Measurements from ENCODE around the gene TMPRSS3.
"Not testable (repeated sequence)": the region's sequence is repeated elsewhere in the genome, so short reads cannot be mapped to it uniquely, and the experiment has no call there.

The TMPRSS3 gene

GRCh38 chr21:42427809-42428419 lies 32.1 kb upstream of the TMPRSS3 start:
- DNase-seq (ENCODE audit: low read depth): no peak

DNA sequence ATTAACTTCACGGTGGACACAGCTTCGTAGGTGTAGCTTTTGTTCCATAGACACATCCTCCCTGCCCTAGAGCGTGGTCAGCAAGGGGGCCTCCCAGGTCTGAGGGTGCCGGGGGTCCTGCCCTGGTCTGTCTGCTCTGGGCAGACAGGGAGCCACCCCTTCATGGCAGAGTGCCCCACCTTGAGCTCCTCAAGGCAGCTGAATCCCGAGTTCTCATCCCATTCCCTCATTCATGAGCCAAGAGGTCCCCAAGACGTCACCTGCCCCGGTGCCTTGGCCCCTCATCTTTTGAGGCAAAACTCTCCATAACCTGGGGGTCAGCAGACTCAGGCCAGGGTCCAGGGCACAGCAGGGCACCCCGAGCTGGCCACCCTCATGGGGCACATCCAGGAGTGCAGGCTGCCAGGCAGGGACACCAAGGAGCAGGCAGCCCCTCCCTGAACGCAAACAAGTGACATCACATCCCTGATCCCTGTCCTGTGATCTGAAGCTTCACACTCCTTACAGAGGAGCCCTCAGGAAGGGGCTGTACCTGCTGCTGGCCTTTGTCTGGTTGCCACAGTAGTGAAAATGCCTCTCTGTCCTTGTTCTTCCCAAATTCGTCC lies 31.1 kb upstream of the TMPRSS3 start:
- DNase-seq (ENCODE audit: low read depth): no peak

- DNase-seq (ENCODE audit: low read depth): no peak
Measured at GRCh38 chr21:42426424-42426823, 30.6 kb upstream of the TMPRSS3 start.

DNA sequence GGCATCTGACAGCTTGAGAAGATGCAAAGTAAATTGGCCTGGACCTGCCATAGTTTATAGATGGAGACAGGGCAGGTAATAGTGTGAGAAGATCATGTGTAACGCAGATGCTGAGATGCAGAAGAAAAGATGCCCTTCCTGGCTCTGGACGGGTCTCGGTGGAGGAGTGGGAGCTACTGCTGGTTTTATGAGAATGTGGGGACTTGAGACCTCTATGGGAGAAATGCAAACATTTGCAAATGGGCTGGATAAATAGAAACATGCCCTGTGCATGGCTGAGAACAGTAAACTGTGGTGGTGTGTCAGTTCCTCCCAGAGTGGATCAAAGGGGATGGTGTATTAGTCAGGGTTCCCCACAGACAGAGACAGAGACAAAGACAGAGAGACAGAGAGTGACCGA lies 29.7 kb upstream of the TMPRSS3 start:
- DNase-seq (ENCODE audit: low read depth): no peak

DNA sequence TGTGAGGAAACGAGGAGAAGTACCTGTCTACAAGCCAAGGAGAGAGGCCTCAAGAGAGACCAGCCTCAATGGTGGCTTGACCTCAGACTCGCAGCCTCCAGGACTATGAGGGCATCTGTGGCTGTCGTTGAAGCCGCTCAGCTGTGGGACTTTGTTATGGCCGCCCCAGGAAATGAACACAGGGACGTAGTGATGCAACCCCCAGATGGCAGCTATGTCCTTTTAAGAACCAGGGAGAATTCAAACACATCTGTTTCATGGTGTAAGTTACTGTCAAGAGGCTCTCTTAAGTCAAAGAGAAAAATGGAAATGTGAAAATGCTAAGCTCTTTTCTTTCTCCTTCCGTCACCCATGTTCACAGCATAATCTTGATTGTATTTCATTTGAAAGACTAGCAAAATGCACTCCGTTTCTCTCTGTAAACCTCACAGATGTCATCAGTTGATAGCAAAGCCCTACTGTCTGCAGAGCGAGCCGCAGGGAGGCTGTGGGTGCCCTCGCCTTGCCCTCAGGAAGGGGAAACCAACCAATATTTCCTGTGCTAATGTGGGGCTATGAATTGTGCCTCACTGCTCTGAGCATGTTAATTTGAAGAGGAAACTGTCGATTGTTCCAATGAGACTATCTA lies 29.2 kb upstream of the TMPRSS3 start:
- DNase-seq (ENCODE audit: low read depth): no peak

GRCh38 chr21:42423685-42424084 lies 27.8 kb upstream of the TMPRSS3 start:
- DNase-seq (ENCODE audit: low read depth): no peak

GRCh38 chr21:42423197-42423675 lies 27.4 kb upstream of the TMPRSS3 start:
- DNase-seq (ENCODE audit: low read depth): no peak

DNA sequence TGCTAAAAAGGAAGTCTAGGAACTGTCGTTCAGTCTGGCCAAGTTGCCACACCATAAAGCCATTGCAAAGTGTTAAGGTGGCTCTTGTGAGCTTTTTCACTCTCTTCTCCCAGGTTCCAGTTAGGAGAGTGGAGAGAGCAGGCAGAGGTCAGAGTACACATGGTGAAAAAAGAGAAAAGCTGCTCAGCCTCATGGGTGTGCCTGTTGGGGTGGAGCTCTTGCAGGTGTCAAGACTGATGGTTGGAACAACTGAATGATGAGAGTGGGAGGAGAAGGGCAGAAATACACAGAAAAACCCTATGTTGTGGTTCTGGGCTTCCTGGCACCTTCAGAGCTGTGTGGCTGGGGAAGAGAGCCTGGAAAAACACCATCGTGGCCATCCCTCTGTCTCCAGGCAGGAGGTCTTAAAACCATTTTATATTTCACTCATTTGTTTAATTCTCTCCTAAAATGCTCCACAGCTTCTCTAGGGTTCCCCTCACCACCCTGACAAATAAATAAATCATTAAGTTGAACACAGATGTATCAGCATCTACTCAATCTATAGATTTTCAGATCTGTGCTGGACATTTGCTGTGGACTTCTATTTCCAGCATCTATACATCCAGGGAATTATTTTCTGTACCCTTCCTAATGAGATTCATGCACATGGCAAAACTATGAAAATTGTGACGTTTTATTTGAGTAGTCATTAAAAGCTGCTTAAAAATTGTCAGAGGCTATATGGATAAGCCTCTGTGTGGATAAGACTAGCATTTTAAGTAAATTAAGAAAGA lies 25.4 kb upstream of the TMPRSS3 start:
- no peak for DNase-seq (ENCODE audit: low read depth)

- DNase-seq (ENCODE audit: low read depth): no peak
Measured at GRCh38 chr21:42419845-42420244, 24.0 kb upstream of the TMPRSS3 start.

GRCh38 chr21:42418886-42419285 lies 23.0 kb upstream of the TMPRSS3 start:
- no peak for DNase-seq (ENCODE audit: low read depth)

DNA sequence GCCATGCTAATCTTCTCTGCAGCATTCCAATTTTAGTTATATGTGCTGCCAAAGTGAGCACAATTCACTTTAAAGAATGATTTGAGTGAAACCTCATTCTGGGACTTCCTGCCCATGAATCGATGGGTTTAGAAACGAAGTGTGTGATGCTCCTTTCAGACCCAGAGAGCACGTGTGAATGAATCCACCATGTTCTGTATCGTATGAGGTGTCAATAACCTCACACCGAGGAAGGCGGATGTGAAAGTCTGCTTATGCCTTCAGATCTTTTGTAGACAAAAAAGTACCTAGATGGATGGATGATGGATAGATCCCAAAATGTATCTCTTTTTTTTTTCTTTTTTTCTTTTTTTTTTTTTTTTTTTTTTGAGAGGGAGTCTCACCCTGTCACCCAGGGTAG lies 21.7 kb upstream of the TMPRSS3 start:
- DNase-seq (ENCODE audit: low read depth): no peak

DNA sequence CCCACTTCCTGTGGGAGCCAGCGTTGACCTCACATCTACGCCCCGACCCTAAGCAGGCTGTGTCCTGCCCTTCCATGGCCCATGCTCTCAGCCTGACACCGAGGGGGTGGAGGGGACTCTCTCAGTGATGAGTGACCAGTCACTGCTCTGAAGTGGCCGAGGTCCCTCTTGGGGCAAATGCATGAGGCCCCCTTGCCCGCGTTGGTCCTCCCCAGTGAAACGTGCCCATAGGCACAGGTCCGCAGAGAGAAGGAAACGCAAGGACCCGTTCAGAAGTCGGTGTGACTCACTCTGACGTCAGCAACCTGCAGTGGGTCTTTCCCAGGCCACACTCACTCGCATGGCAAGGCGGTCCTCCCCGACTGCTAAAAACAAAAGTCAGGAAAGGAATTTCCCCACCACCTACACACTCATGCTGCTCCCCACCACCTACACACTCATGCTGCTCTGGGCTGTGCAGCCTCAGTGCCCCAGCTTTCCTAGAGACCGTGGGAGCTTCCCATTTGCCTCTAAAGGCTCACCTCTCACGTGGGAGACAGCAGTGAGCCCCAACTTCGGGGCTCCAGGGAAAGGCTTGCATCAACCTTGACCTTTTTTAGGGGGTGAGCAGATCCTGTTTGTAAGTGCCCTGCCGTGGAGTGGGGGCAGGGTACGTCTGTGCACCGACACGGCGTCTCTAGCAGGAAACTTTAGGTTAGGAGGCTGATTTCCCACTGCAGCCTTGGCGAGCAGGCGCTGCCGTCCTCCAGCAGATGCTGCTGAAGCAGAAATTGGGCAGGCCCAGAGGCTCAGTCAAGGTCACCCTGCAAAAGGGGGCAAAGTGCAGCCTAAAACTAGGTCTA lies 19.3 kb upstream of the TMPRSS3 start:
- DNase-seq (ENCODE audit: low read depth): peak; percentile 59

GRCh38 chr21:42414553-42414927 lies 18.7 kb upstream of the TMPRSS3 start:
- no peak for DNase-seq (ENCODE audit: low read depth)

GRCh38 chr21:42414066-42414465 lies 18.2 kb upstream of the TMPRSS3 start:
- DNase-seq (ENCODE audit: low read depth): no peak

DNA sequence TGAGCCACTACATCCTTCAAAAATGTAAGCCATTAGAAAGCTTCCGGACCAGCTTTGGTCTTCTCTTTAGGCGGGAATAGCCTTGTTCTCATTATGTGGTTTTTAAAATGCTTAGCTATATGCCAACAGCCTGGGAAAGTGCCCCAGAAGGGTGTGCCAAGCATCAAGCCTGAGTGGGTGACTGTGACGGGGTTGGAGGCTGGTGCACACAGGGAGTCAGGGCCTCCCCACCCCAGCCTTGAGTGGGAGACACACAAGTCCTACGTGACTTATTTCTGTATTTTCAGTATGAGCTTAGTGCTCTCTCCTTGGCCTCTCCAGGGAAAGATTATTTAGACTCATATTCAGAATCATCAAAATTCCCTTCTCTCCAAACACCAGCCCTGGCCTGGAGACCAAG lies 17.6 kb upstream of the TMPRSS3 start:
- no peak for DNase-seq (ENCODE audit: low read depth)

DNA sequence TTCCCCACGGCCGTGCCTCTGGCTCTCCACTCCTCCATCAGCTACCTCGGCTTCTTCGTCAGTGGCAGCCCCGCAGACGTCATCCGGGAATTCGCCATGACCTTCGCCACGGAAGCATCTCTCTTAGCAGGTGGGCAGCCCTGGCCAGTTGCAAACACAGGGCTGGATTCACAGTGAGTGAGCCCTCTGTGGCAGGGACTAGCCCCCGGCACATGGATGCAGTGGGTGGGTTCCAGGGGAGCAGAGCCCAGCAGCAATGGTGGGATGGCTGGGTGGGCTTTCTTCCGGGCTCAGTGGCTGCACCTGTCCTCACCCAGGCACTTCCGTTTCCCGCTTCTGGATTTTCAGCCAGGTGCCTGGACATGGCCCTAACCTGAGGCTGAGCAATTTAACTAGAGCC lies 17.2 kb upstream of the TMPRSS3 start:
- no peak for DNase-seq (ENCODE audit: low read depth)

DNA sequence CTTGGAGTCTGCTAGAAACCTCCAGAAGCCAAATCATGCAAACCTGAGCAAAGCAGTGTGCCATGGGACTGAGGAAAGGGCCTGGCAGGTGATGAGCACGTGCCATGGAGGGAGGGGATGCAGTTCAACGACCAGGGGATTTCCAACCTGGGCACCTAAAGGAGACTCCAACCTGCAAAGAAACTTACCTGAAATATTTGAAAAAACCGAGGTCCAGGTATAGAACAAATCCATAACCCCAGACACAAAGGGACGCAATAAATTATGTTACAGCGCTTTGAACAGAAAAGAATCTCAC lies 16.7 kb upstream of the TMPRSS3 start:
- no peak for DNase-seq (ENCODE audit: low read depth)

DNA sequence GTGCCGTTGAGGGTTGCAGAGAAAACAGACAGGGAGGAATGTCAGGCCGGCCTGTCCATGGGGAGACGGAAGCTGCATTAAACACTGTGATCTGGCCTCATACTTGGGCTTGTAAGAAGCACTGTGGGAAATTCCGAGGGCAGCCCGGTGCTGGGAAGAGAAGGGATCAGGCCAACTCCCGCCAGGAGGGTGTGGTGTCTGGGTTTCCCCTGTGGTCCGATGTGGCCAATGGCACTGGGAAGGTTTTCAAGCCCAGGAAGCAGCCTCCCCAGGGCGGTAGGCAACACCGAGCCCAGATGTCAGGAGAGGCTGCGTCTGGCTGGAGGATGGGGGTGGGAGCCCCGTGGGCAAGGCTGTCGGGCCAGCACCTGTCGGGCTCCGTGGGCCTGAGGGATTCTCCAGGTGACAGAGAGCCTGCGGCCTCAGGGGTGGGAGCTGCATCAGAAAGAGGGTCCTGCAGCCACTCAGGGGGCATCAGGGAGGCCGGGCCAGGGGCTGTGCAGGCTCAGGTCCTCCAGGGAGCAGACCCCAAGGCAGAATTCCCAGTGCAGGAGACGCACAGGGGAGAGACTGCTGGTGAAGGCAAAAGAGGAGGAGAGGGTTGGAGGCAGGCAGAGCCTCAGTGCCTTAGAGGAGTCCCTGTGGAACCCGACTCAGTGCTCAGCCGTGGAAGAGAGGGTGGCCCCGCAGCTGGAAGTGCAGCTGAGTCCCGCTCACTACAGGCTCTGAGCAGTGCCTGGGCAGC lies 16.2 kb upstream of the TMPRSS3 start:
- DNase-seq (ENCODE audit: low read depth): no peak

GRCh38 chr21:42411197-42411869 lies 15.5 kb upstream of the TMPRSS3 start:
- DNase-seq (ENCODE audit: low read depth): no peak

DNA sequence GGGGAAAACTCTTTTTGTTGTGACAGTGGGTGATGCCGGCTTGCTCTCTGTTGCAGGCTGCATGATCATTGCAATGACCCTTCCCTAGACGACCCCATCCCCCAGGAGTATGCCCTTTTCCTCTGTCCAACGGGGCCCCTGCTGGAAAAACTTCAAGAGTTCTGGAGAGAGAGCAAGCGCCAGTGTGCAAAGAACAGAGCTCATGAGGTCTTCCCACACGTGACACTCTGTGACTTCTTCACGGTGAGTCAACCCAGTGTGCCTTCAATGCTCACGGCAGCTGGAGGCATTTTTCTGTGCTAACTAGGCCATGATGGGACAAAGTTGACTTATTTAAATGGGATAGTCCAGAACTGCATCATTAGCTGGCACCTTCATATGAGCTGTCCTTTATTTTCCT lies 13.5 kb upstream of the TMPRSS3 start:
- no peak for DNase-seq (ENCODE audit: low read depth)

DNA sequence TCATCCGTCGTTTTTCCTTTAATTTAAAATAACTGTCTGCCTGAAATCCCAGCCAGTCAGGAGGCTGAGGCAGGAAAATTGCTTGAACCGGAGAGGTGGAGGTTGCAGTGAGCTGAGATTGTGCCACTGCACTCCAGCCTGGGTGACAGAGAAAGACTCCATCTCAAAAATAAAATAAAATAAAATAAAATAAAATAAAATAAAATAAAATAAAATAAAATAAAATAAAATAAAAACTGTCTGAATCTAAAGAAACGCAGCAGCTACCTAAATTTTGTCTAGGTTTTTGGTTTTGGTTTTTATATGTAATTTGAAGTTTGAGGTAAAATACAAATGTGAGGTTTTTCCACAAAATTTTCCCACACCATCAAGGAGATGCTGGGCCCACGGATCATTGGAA lies 12.9 kb upstream of the TMPRSS3 start:
- DNase-seq (ENCODE audit: low read depth): not testable (repeated sequence)

Measured in iris pigment epithelial cell (primary cell).